ENCODE measurements around the gene IL17C.

Gene IL17C

GRCh38 chr16:88651276-88651988 lies 13.1 kb downstream of the IL17C start:
- peaks cover 18% of the 10 kb centered on the region for H4K20me1 ChIP-seq (ENCODE audit: control insufficient read depth, insufficient read depth, low read depth, low read length)
- peak overlapping the region; percentile 86 for H3K4me3 ChIP-seq (ENCODE audit: low read length)
- TF ChIP-seq EZH2phosphoT487 (IDR thresholded peaks at IDR 0.05; ENCODE audit: borderline replicate concordance, low read length) (no peak), CTCF (IDR thresholded peaks at IDR 0.05; ENCODE audit: low read depth, low read length, poor library complexity, severe bottlenecking) (no peak)
- peaks cover 89% of the 10 kb centered on the region for H3K36me3 ChIP-seq (ENCODE audit: control insufficient read depth, low read length)
- no peaks in the 10 kb centered on the region for H3K27me3 ChIP-seq (ENCODE audit: control insufficient read depth, low read length)
- H3K9me2 ChIP-seq (replicated peaks; ENCODE audit: control insufficient read depth, low read length): no peaks in the 10 kb centered on the region
- peaks cover 47% of the 10 kb centered on the region for H3K79me2 ChIP-seq (ENCODE audit: control insufficient read depth, low read length)
- peak overlapping the region; percentile 87 for H3K4me2 ChIP-seq (ENCODE audit: low read length)
- H3K9me3 ChIP-seq (ENCODE audit: control insufficient read depth, insufficient read depth, low read length): no peaks in the 10 kb centered on the region
- peak overlapping the region; percentile 92 for H3K27ac ChIP-seq (ENCODE audit: low read depth, low read length)
- H3F3A ChIP-seq (ENCODE audit: control insufficient read depth, insufficient read depth): no peaks in the 10 kb centered on the region
- H3K4me1 ChIP-seq (ENCODE audit: control insufficient read depth, low read length): peaks cover 40% of the 10 kb centered on the region

- Histone ChIP-seq H3K27ac (ENCODE audit: low read depth, low read length) (peak overlapping the region; percentile 92), H3F3A (ENCODE audit: control insufficient read depth, insufficient read depth) (no peaks in the 10 kb centered on the region), H3K27me3 (ENCODE audit: control insufficient read depth, low read length) (no peaks in the 10 kb centered on the region), H3K36me3 (ENCODE audit: control insufficient read depth, low read length) (peaks cover 89% of the 10 kb centered on the region), H4K20me1 (ENCODE audit: control insufficient read depth, insufficient read depth, low read depth, low read length) (peaks cover 18% of the 10 kb centered on the region), H3K9me2 (replicated peaks; ENCODE audit: control insufficient read depth, low read length) (no peaks in the 10 kb centered on the region), H3K79me2 (ENCODE audit: control insufficient read depth, low read length) (peaks cover 52% of the 10 kb centered on the region), H3K9me3 (ENCODE audit: control insufficient read depth, insufficient read depth, low read length) (no peaks in the 10 kb centered on the region), H3K4me1 (ENCODE audit: control insufficient read depth, low read length) (peaks cover 40% of the 10 kb centered on the region), H3K4me3 (ENCODE audit: low read length) (peak overlapping the region; percentile 86), H3K4me2 (ENCODE audit: low read length) (peak overlapping the region; percentile 87)
- no peak for TF ChIP-seq CTCF (IDR thresholded peaks at IDR 0.05; ENCODE audit: low read depth, low read length, poor library complexity, severe bottlenecking)
- no peak for TF ChIP-seq EZH2phosphoT487 (IDR thresholded peaks at IDR 0.05; ENCODE audit: borderline replicate concordance, low read length)
These were observed 13.8 kb downstream of the IL17C start for GRCh38 chr16:88651989-88652761.

- Histone ChIP-seq H4K20me1 (ENCODE audit: control insufficient read depth, insufficient read depth, low read depth, low read length) (peaks cover 18% of the 10 kb centered on the region), H3K27ac (ENCODE audit: low read depth, low read length) (peak overlapping the region; percentile 92; the same call in 1 of the 2 replicates), H3K36me3 (ENCODE audit: control insufficient read depth, low read length) (peaks cover 89% of the 10 kb centered on the region), H3K27me3 (ENCODE audit: control insufficient read depth, low read length) (no peaks in the 10 kb centered on the region), H3K4me2 (ENCODE audit: low read length) (peak overlapping the region; percentile 87; the same call in 1 of the 2 replicates), H3F3A (ENCODE audit: control insufficient read depth, insufficient read depth) (no peaks in the 10 kb centered on the region), H3K4me1 (ENCODE audit: control insufficient read depth, low read length) (peaks cover 39% of the 10 kb centered on the region), H3K4me3 (ENCODE audit: low read length) (peak overlapping the region; percentile 86; the same call in 1 of the 2 replicates), H3K9me3 (ENCODE audit: control insufficient read depth, insufficient read depth, low read length) (no peaks in the 10 kb centered on the region), H3K9me2 (replicated peaks; ENCODE audit: control insufficient read depth, low read length) (no peaks in the 10 kb centered on the region), H3K79me2 (ENCODE audit: control insufficient read depth, low read length) (peaks cover 53% of the 10 kb centered on the region)
- TF ChIP-seq EZH2phosphoT487 (IDR thresholded peaks at IDR 0.05; ENCODE audit: borderline replicate concordance, low read length) (no peak), CTCF (IDR thresholded peaks at IDR 0.05; ENCODE audit: low read depth, low read length, poor library complexity, severe bottlenecking) (no peak)
These were observed 14.3 kb downstream of the IL17C start for GRCh38 chr16:88652762-88653063.

Data from DOHH2 (cell line).